ENCODE measurements around the gene ATPAF1. TPM values are rescaled to one million over a fixed set of nuclear protein-coding genes. Genes with fewer than 3 reads are reported as not detected.
"Not testable (repeated sequence)": the region's sequence is repeated elsewhere in the genome, so short reads cannot be mapped to it uniquely, and the experiment has no call there.

ATPAF1 gene
- total RNA-seq, 1 donor from 2014 or later: 52.0 TPM

DNA sequence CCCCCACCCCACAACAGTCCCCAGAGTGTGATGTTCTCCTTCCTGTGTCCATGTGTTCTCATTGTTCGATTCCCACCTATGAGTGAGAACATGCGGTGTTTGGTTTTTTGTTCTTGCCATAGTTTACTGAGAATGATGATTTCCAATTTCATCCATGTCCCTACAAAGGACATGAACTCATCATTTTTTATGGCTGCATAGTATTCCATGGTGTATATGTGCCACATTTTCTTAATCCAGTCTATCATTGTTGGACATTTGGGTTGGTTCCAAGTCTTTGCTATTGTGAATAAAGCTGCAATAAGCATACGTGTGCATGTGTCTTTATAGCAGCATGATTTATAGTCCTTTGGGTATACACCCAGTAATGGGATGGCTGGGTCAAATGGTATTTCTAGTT lies 17.0 kb downstream of the ATPAF1 start:
- intact Hi-C loops (cut with micrococcal nuclease): not testable (repeated sequence)

DNA sequence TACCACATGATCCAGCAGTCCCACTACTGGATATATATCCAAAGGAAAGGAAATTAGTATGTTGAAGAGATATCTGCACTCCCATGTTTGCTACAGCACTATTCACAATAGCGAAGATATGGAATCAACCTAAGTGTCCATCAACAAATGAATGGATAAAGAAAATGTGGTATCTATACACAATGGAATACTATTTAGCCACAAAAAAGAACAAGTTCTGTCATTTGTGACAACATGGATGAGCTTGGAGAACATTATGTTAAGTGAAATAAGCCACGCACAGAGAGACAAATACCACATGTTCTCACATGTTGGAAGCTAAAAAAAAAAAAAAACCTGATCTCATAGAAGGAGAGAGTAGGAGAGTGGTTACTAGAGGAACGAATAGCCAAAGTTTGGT lies 17.7 kb downstream of the ATPAF1 start:
- intact Hi-C loops (cut with micrococcal nuclease): no loop called here

DNA sequence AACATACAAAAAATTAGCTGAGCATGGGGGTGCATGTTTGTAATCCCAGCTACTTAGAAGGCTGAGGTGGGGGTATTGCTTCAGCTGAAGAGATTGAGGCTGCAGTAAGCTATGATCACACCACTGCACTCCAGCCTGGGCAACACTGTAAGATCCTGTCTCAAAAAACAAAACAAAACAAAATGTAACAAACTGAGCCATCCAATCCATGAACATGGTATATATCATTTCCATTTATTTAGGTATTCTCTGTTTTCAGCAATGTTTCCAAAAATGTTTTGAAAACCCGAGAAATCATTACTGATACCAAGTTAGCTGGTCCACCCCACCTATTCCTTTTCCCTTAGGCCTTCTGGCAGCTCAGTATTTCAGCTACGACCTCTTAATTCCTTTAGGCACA lies 18.4 kb downstream of the ATPAF1 start:
- intact Hi-C loops (cut with micrococcal nuclease): no loop called here

DNA sequence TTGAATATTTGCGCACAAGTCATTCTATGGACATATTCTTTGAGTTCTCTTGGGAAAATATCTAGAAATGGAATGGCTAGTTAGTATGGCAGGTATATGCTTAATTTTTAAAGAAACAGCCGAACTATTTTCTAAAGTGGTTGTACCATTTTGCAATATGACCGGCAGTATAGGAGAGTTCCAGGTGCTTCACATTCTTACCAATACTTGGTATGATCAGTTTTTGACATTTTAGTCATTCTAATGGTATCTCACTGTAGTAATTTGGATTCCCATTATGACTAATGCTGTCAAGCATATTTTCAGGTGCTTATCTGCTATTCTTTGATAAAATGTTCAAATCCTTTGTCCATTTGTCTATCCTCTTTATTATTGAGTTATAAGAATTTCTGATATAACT lies 20.6 kb downstream of the ATPAF1 start:
- intact Hi-C loops (cut with micrococcal nuclease): no loop called here

DNA sequence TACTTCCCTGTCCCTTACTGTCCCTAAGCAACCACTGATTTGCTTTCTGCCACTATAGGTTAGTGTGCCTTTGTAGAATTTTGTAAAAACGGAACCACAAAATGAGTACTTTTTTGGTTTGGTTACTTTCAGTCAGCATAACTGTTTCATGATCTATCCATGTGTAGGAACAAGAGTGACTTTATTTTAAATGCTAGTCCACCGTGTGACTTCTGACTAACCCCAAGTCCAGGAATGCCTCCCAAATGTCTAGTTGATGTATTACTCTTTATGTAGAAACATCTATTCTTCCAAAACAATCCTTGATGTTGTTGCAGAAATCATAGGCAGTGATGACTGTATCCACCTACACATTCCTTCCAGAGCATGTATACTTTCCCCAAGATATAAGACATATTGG lies 21.3 kb downstream of the ATPAF1 start:
- intact Hi-C loops (cut with micrococcal nuclease): no loop called here

DNA sequence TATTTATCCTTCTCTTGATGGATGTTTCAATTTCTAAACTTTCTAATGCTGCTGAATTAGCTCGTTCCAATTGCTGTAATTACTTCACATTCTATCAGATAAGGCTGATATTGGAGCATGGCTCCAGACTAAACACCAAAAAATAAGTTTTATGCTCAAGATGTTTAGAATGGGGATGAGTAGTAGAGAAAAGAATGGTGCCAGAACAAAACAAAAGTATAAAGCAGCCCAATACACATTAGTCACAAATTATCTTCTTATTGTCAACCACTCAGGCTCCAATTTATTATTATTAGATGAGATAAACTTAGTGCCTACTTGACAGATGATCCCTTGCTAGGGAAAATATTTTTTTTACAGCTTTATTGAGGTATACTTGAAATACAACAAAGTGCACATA lies 21.8 kb downstream of the ATPAF1 start:
- intact Hi-C loops (cut with micrococcal nuclease): no loop called here

DNA sequence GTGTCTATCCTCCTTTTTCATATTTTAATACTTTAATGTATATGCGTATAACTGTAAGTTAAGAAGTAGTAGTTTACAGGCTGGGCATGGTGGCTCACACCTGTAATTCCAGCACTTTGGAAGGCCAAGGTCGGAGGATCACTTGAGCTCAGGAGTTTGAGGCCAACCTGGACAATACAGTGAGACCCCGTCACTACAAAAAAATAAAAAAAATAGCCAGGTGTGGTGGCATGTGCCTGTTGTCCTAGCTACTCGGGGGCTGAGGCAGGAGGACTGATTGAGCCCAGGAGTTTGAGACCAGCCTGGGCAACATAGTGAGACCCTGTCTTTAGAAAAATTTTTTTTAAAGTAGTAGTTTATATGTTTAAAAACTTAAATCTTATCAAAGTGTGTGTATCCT lies 22.3 kb downstream of the ATPAF1 start:
- intact Hi-C loops (cut with micrococcal nuclease): no loop called here

DNA sequence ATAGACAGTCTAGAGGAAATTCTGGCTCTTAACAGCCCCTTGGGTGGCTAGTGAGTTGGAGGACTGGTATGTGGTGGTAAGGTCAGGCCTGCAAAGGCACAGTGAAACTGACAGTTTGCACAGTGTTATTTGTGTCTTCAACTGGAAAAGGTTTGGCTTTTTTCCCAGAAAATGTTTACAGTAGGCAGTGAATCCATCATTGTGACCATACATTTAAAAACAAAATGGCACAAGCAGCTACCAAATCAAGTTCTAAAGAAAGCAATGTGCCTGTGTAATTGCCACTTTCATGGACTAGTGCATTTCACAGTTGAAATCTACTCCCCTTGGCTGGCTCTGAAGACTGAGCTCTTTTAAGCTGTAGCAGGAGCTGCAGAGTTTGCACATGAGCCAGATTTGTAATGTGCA lies 24.8 kb downstream of the ATPAF1 start:
- intact Hi-C loops (cut with micrococcal nuclease): no loop called here

DNA sequence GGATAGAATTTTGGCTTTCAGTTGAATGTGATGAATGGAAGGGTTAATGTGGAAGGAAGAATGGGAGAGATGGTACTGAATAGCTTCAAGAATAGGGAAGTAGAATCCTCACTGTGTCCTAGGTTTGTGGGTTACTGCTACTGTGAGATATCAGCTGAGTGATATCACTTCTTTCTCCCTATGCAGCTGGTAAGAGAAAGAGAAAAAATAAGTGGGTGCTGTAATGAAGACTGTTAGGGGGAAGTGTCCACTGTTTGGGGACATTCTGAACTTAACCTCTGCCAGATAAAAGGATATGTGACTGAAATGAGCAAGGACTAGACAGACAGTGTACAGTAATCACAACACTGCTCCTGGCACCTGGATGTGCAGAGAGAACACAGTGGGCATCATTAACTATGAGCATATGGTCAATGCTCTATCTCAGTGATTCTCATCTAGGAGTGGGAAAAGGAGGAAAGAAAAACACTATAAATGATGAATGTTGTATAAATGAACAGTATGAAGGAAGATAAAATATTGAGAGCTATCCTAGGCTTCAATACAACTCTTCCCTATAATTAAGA lies 26.0 kb downstream of the ATPAF1 start:
- intact Hi-C loops (cut with micrococcal nuclease): no loop called here

DNA sequence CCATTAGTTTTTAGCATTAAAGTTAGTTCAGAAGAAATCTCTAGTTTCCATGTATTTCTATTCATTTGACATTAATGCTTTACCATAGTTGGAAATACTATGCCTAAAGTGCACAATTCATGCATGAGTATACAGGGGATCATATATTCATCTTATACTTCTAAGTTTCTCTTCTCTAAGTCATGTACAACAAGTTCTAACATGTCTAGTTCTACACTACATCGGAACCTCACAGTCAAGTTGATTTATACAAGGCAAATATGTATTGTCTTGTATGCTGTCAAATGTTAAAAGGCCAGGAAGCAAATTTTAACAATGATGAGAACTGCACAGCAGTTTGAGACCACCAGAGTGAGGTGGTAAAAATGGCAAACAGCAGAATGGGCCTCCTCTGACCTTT lies 28.6 kb downstream of the ATPAF1 start:
- intact Hi-C loops (cut with micrococcal nuclease): no loop called here

DNA sequence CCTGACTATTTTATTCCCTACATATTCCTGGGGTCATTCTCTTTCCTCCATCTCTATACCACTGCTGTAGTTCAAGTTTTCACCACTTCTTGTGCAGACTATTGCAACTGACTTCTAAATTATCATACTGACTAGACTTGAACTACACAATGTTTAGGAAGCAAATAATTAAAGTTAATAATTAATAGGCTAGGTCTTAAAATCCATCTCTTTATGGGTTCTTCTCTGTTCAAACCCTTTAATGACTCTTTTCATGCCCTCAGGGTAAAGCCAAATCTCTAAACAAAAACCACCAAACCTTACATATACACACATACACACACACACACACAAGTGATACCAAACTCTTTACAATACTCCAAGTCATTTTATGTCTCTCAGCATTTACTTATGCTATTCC lies 29.2 kb downstream of the ATPAF1 start:
- intact Hi-C loops (cut with micrococcal nuclease): no loop called here

DNA sequence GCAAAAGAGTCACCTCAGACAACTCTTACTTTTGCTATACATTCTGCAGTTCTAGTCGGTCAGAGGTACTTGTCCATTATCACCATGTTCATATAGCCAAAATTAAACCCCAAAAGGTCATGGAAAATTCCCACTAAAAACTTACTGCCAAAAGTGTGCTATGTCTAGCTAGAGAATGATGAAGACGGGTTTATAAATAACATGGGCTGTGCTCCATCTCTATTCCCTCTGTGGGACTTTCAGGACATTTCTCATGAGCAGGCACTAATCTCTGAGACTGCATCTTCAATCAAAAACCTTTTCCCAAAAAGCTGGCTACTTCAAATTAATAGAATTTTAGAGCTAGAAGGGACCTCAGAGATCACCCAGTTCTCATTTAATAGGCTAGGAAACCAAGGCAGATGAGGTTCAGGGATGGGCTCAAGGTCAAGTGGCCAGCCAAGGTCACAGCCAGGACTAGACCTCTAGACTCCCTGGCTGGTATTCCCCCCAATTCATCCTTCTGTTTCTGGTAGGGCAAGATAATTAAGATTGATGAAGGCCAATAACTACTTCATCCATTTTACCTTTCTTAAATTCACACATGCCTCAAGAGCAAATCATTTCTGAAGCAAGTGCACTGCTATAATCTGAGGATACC lies 30.6 kb downstream of the ATPAF1 start:
- intact Hi-C loops (cut with micrococcal nuclease): no loop called here

DNA sequence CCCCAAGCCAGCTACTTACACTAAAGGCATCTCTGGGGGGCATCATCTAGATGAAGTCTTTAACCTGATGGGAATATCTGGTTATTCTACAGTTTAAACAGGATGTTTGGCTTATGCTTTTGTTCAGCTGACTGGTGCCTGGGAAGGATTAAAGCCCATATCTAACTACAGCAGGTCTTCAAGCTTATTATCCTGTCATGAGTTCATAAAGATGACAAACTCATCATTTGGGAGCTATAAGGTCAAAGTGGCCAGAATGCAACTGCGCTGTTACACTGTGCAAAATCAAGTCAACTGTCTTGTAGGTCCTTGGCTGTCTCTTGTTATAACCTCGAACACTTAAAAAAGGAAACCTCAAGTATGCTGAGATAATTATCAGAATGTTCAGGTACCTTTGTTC lies 33.0 kb downstream of the ATPAF1 start:
- intact Hi-C loops (cut with micrococcal nuclease): no loop called here

DNA sequence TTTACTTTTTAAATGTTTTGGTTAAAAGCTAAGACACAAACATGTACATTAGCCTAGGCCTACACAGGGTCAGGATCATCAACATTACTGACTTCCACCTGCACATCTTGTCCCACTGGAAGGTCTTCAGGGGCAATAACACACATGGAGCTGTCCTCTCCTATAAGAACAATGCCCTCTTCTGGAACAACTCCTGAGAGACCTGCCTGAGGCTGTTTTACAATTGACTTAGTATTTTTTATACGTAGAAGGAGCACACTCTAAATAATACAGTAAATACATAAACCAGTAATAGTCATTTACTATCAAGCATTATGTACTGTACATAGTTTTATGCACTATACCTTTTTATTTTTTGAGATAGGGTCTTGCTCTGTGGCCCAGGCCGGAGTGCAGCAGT lies 37.4 kb downstream of the ATPAF1 start:
- intact Hi-C loops (cut with micrococcal nuclease): no loop called here

DNA sequence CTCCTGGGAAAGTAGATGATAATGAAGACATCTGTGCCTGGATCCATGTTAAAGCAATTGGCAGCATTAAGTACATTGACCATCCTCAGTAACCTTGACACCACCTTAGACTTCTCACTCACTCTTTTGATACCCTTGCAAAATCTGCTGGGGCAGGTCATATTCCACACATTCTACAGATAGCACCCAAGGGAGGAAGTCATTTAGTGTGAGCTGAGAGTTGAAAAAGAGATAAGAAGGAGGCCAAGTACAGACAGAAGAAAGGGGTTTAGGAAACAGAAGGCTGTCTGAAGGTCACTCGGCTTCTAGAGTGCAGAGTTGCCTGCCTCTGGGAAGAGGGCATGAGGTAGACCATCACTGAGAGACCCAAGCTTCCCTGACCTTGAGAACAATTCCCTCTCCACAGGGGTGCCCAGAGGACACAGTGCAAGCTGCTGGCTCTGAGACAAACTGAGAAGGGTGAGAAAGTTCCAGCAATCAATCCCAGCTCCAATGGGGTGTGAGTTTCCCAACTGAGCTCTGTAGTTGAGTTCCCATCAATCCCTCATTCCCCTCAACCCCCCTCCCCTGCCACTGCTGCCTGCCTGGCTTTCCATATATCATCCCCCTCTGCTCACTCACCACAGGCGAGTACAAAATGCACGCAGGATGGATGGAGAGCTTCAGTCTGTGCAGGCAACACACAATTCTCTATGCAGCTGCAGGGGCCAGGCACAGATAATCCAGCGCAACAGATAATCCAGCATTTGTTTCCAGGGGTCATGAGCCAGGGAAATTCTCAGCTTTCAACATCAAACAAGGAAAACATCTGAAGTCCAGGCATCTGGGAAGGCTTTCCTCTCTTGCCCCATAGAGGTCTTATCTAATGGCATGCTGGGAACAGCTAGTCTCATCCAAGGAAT lies 44.2 kb downstream of the ATPAF1 start:
- intact Hi-C loops (cut with micrococcal nuclease): no loop called here

DNA sequence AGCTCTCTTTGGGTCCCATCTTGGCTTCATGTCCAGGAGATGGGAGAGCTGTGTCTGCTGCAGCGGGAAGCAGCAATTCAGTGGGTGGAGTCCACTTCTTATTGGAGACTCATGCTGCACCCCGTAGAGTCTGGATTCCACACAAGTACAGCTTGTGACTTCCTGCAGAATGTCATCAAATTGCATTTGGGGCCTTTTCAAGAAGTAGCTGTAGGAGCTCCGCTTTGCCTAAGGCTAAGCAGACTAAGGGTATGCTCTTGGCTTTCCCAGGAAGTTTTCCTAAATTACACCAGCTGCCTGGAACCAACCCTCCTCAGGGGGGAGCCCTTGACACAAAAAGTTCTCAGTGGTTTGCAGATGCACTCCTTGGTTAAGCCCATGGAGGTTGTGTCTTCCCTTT lies 45.8 kb downstream of the ATPAF1 start:
- intact Hi-C loops (cut with micrococcal nuclease): loop anchor here (1.0 kb wide), 1 partner anchor 103 kb away; no protein-coding TSS in a partner anchor

DNA sequence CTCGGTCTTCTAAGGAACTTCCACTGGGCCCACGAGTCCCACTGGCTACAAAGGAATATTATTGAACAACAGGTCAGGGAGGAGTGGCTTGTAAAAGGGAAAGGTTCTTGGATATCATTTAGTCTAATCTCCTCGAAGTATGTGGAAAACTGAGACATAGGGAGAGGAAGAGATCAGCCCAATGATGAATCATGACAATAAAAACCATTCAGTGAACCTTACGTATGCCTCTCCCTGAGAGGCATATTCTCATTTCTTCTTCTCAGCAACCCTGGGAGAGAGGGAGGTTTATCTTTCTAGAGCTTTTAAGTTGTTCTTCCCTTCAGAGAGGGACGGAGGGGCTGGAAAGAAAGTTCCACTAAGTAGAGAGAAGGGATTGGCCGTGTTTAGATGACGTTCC lies 46.2 kb downstream of the ATPAF1 start:
- intact Hi-C loops (cut with micrococcal nuclease): loop anchor here (1.0 kb wide), 1 partner anchor 103 kb away; no protein-coding TSS in a partner anchor

DNA sequence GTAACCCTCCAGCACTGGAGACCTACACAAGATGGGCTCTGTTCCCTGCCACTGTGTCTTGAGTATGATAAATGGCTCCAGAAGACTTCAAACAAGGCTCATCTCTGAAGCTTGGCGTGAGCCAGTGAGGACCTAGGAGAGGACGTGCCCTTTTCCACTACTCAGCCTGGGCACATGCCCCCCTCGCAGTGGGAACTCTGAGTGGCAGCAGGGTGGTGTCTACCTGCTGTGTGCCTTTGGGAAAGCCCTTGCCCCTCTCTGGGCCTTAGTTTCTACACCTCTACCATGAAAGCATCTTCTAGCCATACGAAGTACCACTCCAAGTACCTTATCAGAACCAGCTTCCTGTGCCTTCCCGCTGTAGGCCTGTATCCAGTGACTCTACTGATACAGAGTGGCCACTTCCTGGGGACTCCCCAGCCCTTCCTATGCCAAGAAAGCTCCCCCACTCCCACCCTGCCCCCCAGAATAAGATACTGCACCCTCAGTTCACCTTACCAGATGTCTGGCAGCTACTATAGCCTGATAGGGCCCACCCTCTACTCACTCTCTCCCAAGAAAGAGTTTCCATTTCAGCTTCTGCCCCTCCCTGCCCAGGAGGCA lies 48.4 kb downstream of the ATPAF1 start:
- intact Hi-C loops (cut with micrococcal nuclease): loop anchor here (5.0 kb wide), 2 partner anchors 37 to 48 kb away; partner anchors contain the start of gene ATPAF1

DNA sequence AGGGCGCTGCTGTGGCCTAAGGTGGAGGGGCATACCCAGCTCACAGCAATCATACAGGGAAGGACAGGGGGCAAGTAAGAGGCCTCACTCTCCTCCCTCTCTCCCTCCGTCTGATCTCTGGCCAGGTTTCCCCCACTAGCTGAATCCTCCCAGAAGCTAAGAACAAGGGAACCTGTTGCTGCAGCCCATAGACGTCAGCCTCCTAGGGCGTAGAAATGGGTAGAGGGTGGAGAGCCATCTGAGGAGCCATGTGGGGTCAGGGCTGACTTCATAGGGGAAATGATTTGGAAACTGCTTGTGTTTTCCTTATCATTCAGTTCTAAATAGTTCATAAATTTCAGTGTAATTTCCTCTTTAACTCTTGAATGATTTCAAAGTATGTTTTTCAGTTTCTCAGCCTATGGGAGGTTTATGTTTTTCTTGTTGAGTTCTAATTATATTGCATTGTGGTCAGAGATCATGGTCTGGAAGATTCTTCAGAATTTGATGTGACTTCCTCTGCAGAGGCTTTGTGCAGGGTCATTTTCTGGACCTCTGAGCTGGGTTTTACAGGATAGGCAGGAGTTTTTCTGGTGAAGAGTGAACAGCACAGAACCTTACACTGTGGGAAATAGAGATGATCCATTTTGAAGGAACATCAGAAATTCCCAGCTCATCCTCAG lies 49.3 kb downstream of the ATPAF1 start:
- intact Hi-C loops (cut with micrococcal nuclease): loop anchor here (5.0 kb wide), 2 partner anchors 37 to 48 kb away; partner anchors contain the start of gene ATPAF1

DNA sequence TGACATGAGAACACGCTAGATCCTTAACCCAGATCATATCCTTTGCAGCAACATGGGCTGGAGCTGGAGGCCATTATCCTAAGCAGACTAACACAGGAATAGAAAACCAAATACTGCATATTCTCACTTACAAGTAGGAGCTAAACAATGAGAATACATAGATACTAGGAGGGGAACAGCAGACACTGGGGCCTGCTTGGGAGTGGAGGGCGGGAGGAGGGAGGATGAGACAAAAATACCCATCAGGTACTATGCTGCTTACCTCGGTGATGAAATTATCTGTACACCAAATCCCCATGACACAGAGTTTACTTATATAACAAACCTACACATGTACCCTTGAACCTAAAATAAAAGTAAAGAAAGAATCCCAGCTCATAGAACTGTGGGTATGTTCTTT lies 50.3 kb downstream of the ATPAF1 start:
- intact Hi-C loops (cut with micrococcal nuclease): loop anchor here (5.0 kb wide), 2 partner anchors 36 to 49 kb away; partner anchors contain the start of gene ATPAF1
